ENCODE data around the gene TMEM126A.

DNA sequence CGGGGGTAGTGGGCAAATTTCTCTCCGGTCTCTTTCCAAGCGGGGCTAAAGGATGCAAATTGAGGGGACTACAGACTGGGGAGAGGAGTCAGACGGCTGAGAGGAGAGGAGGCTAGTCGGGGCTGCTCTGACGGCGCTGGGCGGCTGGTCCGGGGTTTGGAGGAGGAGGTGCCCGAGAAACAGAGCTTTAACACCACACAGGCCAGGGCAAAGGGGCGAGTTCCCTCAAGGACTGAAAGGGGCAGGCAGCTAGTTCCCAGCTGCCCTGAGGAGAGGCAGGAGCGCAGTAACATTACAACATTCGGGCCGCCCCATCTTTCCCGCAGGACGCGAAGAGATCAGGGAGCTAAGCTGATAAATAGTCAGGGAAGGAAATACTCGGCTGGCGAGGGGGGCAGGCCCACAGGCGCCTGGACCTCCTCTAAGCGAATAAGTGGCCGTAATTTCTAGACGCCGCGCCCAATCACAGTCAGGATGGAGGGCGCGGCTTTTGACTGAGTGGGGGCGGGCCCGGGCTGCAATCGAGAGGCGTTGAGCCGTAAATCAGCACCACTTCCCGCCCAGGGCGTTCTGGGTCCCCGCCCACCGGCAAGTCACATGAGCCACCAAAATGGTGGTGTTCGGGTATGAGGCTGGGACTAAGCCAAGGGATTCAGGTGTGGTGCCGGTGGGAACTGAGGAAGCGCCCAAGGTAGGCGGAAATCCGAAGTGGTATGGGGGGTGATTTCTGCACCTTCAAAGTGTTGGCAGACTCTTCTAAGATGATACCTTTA is 19.6 kb upstream of the TMEM126A start, which contains the start of gene TMEM126B:
- TF ChIP-seq, protein P1, sequence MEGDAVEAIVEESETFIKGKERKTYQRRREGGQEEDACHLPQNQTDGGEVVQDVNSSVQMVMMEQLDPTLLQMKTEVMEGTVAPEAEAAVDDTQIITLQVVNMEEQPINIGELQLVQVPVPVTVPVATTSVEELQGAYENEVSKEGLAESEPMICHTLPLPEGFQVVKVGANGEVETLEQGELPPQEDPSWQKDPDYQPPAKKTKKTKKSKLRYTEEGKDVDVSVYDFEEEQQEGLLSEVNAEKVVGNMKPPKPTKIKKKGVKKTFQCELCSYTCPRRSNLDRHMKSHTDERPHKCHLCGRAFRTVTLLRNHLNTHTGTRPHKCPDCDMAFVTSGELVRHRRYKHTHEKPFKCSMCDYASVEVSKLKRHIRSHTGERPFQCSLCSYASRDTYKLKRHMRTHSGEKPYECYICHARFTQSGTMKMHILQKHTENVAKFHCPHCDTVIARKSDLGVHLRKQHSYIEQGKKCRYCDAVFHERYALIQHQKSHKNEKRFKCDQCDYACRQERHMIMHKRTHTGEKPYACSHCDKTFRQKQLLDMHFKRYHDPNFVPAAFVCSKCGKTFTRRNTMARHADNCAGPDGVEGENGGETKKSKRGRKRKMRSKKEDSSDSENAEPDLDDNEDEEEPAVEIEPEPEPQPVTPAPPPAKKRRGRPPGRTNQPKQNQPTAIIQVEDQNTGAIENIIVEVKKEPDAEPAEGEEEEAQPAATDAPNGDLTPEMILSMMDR (IDR thresholded peaks at IDR 0.05), result peak in 1 of 6 experiments; percentile 2
- peak in 1 of 4 donors; percentile 76 for TF ChIP-seq EP300 (IDR thresholded peaks at IDR 0.05)

All from upper lobe of left lung (tissue), 4 donors.